BJ (cell line): ENCODE data around the gene ABHD5. TPM values are rescaled to one million over a fixed set of nuclear protein-coding genes. Genes with fewer than 3 reads are reported as not detected.

ENCODE experiments used
- CTCF ChIA-PET: fragments of 350-600 bp; formaldehyde crosslinking; extraction: SDS; loops from one replicate; lab custom pipeline; 2021; ENCODE audit warnings: antibody characterized with exemption, inconsistent platforms; lab: Yijun Ruan, JAX
- POLR2A ChIA-PET: fragments of 300-600 bp; sonication (Branson Sonifier 250); formaldehyde crosslinking; extraction: SDS; loops from one replicate; lab custom pipeline; 2021; ENCODE audit warnings: antibody characterized with exemption; lab: Charles Lee
- DNase-seq: peaks from one replicate; pipeline ENCODE4 v3.0.0-alpha.2; 2011; ENCODE audit warnings: low read depth
- H3K27me3 ChIP-seq: 2 replicates; pipeline ENCODE4 v1.6.0; 2011; ENCODE audit warnings: low read length; ENCODE audit not compliant: control insufficient read depth, insufficient read depth
- H3K36me3 ChIP-seq: 2 replicates; pipeline ENCODE4 v1.5.1; 2011; ENCODE audit warnings: low read length; ENCODE audit not compliant: control insufficient read depth, insufficient read depth
- H3K4me3 ChIP-seq: 2 replicates; pipeline ENCODE4 v1.5.1; 2011; ENCODE audit warnings: low read depth, mild to moderate bottlenecking, control low read depth, low read length
- CTCF ChIP-seq: IDR thresholded peaks from 2 replicates; pipeline ENCODE4 v1.5.1; 2011; ENCODE audit warnings: low read depth, mild to moderate bottlenecking, control low read depth, inconsistent platforms, low read length, moderate library complexity; ENCODE audit not compliant: insufficient read depth
- polyA plus RNA-seq: library from polyadenylated mRNA; depleted of rRNA; stranded (reverse); fragments of >200 nt; gene quantifications from 2 replicates; pipeline ENCODE4 v1.2.3, GENCODE V29; 2011

The ABHD5 gene
- polyA plus RNA-seq, 1 experiment: 18.2 TPM

GRCh38 chr3:43768381-43768973 lies 77.7 kb downstream of the ABHD5 start:
- Histone ChIP-seq H3K36me3 (no peaks in the 10 kb centered on the region), H3K4me3 (no peak overlapping the region), H3K27me3 (no peaks in the 10 kb centered on the region)
- CTCF ChIA-PET: interaction anchor here (0.7 to 2.4 kb wide), 22 partner anchors 9 to 433 kb away, joined by 3 to 8 read pairs (median 4); no protein-coding TSS in a partner anchor
- DNase-seq: no peak
- TF ChIP-seq CTCF: no peak
- POLR2A ChIA-PET: no interaction called here

DNA sequence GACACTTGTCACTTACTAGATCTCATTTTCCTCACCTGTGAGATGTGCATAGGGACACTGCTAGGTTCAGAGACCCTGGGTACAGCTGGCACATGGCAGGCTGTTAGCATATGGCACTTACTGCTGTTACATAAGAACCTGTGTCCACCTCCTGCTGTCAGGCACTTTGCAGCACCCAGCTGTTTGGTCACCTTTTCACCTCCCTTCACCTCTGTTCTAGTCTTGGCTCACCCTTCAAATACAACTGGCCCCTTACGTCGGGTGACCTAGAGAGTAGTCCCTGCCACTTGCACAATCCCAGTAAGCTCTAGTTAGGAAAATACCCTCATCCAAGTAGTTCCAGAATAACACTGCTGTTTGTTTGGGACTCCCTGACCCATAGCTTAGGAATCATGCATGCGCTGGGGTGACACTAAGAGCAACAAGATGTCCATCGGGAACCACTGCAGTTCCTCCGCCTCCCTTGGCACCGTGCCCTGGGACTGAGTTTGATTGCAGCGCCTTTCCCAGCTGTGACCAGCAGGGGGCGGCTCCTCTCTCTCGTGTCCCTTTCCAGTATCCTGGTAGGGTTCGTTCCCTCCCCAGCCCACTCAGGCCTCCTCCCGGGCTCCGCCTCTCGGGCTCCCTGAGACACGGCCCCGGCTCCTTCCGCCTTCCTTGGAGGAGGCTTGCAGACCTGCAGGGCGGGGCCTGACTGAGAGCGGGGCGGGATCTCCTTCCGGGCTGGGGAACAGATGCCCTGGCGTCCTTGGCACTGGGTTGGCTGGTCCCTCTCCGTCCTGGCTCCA lies 78.6 kb downstream of the ABHD5 start:
- CTCF ChIA-PET: interaction anchor here (0.6 to 2.4 kb wide), 25 partner anchors 9 to 432 kb away, joined by 3 to 8 read pairs (median 3); no protein-coding TSS in a partner anchor

GRCh38 chr3:43769885-43770425 lies 79.2 kb downstream of the ABHD5 start:
- CTCF ChIA-PET: interaction anchor here (0.6 to 2.4 kb wide), 15 partner anchors 8 to 431 kb away, joined by 3 to 8 read pairs (median 4); no protein-coding TSS in a partner anchor
- Histone ChIP-seq H3K4me3 (peak overlapping the region; percentile 24), H3K36me3 (no peaks in the 10 kb centered on the region), H3K27me3 (no peaks in the 10 kb centered on the region)
- POLR2A ChIA-PET: no interaction called here
- DNase-seq: no peak
- no peak for TF ChIP-seq CTCF

More for the DNA sequence above, 78.6 kb downstream of the ABHD5 start:
- Histone ChIP-seq H3K4me3 (peak overlapping the region; percentile 24), H3K36me3 (no peaks in the 10 kb centered on the region), H3K27me3 (no peaks in the 10 kb centered on the region)
- peak; percentile 78 for DNase-seq
- TF ChIP-seq CTCF: peak; percentile 98
- POLR2A ChIA-PET: no interaction called here

DNA sequence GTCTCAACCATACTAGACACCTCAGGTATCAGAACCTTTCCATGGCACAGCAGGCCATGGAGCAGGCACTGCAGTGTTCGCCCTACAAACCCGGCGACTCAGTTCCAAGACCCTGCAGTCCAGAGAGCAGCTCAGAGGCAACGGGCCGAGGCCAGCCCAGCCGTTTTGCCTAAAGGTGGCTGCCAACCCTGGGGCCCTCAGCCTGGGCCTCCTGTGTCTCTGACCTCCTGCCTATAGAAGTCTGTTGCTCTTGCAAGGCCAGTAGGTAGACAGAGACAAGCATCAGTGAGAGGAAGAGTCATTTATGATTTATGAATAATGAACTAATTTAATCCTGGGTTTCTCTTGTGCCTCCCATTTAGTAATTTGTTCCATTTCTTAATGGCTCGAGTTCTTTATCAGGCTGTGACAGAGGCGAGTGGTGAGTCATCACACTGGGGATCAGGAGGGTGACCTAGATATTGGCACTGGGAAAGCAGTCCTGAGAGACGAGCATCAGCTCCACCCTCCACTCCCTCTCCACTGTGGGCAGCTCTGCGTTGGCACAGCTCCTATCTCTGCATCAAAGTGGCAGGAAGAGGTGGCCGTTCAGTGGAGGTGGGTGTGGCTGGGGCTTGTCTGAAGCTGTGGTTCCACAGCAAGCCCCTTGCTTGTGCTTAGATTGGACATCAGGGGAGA lies 79.8 kb downstream of the ABHD5 start:
- Histone ChIP-seq H3K4me3 (no peak overlapping the region), H3K36me3 (no peaks in the 10 kb centered on the region), H3K27me3 (no peaks in the 10 kb centered on the region)
- DNase-seq: no peak
- TF ChIP-seq CTCF: no peak
- CTCF ChIA-PET: interaction anchor here (0.7 kb wide), 1 partner anchor 98 kb away, joined by 3 read pairs; no protein-coding TSS in a partner anchor
- POLR2A ChIA-PET: no interaction called here
